ENCODE results near the gene ADGRA1. TPM values are rescaled to one million over a fixed set of nuclear protein-coding genes. Genes with fewer than 3 reads are reported as not detected.

ADGRA1 gene
- total and polyA plus RNA-seq, 2 experiments from 2014 or later: 0.23 to 0.52 TPM

DNA sequence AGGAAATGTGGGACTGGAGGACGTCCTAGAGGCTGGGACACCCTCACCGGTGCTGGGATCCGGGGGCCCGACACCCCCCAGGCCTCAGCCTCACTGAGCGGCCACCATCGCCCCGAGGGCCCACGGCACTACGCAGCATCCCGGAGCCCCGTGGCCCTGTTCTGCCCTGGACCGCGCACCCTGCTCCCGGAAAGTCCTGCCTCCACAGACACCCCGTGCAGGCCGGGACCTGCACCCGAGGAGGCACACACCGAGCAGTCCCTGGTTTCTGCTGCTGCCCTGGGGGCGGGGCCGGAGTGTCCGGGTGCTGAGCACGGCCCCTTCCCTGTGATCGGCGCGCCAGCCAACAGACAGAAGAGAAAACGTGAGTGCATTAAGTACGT is 54.2 kb downstream of the ADGRA1 start:
- Histone ChIP-seq H3K4me1 (ENCODE audit: insufficient read depth) (peaks cover 25% of the 10 kb centered on the region; the same call in 1 of the 2 replicates), H3K36me3 (ENCODE audit: insufficient read depth) (no peaks in the 10 kb centered on the region), H3K79me2 (replicated peaks; ENCODE audit: insufficient read depth) (no peaks in the 10 kb centered on the region), H4K20me1 (replicated peaks; ENCODE audit: insufficient read depth) (no peaks in the 10 kb centered on the region), H2AFZ (no peak overlapping the region), H3K4me2 (no peak overlapping the region), H3K4me3 (no peak overlapping the region), H3K9me2 (ENCODE audit: insufficient read depth) (no peaks in the 10 kb centered on the region), H3K27ac (ENCODE audit: low read depth) (no peak overlapping the region), H3K27me3 (ENCODE audit: insufficient read depth) (no peaks in the 10 kb centered on the region), H3F3A (replicated peaks; ENCODE audit: low read depth) (no peaks in the 10 kb centered on the region; the same call in 1 of the 2 replicates)
- Mint-ChIP-seq H3K4me3 (no peak overlapping the region), H3K27me3 (ENCODE audit: insufficient read depth, low read depth, poor library complexity) (peaks cover 5% of the 10 kb centered on the region), H3K27ac (no peak overlapping the region), H3K4me1 (peaks cover 23% of the 10 kb centered on the region), H3K36me3 (ENCODE audit: low read depth) (no peaks in the 10 kb centered on the region), H3K9me3 (peaks cover 2% of the 10 kb centered on the region; the same call in 1 of the 3 replicates)
- DNase-seq (ENCODE audit: low spot score) (no peak), ATAC-seq (no peak)
- TF ChIP-seq CTCF (conservative IDR thresholded peaks at IDR 0.05; ENCODE audit: low read depth in 2 of 2) (no peak), POLR2AphosphoS5 (IDR thresholded peaks at IDR 0.05; ENCODE audit: low read depth) (no peak), NANOG (IDR thresholded peaks at IDR 0.05; ENCODE audit: borderline replicate concordance) (no peak), EZH2phosphoT487 (IDR thresholded peaks at IDR 0.05; ENCODE audit: unreplicated experiment) (no peak), JUNB (IDR thresholded peaks at IDR 0.05; ENCODE audit: unreplicated experiment) (no peak), ZNF331 (CRISPR knock-in tag; IDR thresholded peaks at IDR 0.05; ENCODE audit: low read depth) (no peak), EZH2 (IDR thresholded peaks at IDR 0.05; ENCODE audit: low read depth, unreplicated experiment) (no peak), STAT1 (IDR thresholded peaks at IDR 0.05; ENCODE audit: unreplicated experiment) (no peak)
- TF ChIP-seq, protein P1, sequence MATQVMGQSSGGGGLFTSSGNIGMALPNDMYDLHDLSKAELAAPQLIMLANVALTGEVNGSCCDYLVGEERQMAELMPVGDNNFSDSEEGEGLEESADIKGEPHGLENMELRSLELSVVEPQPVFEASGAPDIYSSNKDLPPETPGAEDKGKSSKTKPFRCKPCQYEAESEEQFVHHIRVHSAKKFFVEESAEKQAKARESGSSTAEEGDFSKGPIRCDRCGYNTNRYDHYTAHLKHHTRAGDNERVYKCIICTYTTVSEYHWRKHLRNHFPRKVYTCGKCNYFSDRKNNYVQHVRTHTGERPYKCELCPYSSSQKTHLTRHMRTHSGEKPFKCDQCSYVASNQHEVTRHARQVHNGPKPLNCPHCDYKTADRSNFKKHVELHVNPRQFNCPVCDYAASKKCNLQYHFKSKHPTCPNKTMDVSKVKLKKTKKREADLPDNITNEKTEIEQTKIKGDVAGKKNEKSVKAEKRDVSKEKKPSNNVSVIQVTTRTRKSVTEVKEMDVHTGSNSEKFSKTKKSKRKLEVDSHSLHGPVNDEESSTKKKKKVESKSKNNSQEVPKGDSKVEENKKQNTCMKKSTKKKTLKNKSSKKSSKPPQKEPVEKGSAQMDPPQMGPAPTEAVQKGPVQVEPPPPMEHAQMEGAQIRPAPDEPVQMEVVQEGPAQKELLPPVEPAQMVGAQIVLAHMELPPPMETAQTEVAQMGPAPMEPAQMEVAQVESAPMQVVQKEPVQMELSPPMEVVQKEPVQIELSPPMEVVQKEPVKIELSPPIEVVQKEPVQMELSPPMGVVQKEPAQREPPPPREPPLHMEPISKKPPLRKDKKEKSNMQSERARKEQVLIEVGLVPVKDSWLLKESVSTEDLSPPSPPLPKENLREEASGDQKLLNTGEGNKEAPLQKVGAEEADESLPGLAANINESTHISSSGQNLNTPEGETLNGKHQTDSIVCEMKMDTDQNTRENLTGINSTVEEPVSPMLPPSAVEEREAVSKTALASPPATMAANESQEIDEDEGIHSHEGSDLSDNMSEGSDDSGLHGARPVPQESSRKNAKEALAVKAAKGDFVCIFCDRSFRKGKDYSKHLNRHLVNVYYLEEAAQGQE (IDR thresholded peaks at IDR 0.05; ENCODE audit: unreplicated experiment): no peak
- TF ChIP-seq, protein P2, sequence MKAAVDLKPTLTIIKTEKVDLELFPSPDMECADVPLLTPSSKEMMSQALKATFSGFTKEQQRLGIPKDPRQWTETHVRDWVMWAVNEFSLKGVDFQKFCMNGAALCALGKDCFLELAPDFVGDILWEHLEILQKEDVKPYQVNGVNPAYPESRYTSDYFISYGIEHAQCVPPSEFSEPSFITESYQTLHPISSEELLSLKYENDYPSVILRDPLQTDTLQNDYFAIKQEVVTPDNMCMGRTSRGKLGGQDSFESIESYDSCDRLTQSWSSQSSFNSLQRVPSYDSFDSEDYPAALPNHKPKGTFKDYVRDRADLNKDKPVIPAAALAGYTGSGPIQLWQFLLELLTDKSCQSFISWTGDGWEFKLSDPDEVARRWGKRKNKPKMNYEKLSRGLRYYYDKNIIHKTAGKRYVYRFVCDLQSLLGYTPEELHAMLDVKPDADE (IDR thresholded peaks at IDR 0.05): no peak
